Measurements from ENCODE around the gene PAPSS2. TPM values are rescaled to one million over a fixed set of nuclear protein-coding genes. Genes with fewer than 3 reads are reported as not detected.
"Not testable (repeated sequence)": the region's sequence is repeated elsewhere in the genome, so short reads cannot be mapped to it uniquely, and the experiment has no call there.

The PAPSS2 gene
- total RNA-seq, 1 experiment from 2014 or later: 209 TPM

- no peak for DNase-seq (ENCODE audit: extremely low read depth, low read depth)
These were observed 40.5 kb downstream of the PAPSS2 start for GRCh38 chr10:87700031-87700796.

DNA sequence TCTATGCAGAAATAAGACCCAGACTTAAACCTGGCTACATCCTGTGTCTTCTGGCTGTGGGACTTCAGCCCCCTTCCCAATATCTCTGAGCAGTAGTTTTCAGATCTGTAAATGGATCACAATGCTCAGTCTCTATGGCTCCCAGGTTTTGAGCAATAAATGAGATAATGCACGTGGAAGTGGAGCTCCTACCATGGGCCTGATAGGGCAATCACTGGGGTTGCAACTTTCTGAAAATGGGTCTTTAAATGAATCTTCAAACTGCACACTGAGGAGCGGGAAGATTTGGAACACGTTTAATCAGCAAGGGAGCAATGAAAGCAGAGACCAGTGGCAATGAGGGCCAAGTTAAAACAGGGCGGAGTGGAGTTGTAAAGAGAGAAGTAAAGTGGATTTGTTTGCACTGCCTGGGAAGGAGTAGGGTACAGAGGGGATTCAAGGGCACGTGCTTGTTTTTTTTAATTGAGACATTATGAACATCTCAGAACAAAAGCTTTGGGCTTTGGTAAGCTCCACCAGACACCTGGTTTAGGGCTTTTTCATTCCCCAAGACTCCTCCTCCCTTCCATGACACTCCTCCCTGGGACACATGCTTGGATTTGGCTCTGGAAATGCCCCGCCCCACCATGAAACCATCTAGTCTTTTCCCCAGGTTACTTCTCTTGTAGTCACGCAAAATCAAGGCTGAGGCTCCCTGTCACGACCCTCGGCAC, 42.7 kb downstream of the PAPSS2 start:
- no peak for DNase-seq (ENCODE audit: extremely low read depth, low read depth)

GRCh38 chr10:87702973-87703294, 43.3 kb downstream of the PAPSS2 start:
- no peak for DNase-seq (ENCODE audit: extremely low read depth, low read depth)

GRCh38 chr10:87703771-87704170, 44.1 kb downstream of the PAPSS2 start:
- no peak for DNase-seq (ENCODE audit: extremely low read depth, low read depth)

DNA sequence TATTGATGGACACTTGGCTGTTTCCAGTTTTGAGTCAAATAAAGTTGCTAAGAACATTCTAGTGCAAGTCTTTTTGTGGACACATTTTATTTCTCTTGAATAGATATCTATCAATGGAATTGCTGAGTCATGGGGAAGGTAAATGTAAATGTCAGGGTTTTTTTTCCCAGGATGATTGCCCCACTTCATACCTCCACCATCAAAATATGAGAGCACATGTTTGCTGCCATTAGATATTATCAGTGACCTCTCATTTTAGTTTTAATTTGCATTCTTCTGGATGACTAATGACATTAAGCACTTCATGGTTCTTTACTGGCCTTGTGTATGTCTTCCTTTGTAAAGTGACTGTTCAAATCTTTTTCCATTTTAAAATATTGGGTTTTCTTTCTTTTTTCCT, 45.7 kb downstream of the PAPSS2 start:
- DNase-seq (ENCODE audit: extremely low read depth, low read depth): peak; percentile 22

DNA sequence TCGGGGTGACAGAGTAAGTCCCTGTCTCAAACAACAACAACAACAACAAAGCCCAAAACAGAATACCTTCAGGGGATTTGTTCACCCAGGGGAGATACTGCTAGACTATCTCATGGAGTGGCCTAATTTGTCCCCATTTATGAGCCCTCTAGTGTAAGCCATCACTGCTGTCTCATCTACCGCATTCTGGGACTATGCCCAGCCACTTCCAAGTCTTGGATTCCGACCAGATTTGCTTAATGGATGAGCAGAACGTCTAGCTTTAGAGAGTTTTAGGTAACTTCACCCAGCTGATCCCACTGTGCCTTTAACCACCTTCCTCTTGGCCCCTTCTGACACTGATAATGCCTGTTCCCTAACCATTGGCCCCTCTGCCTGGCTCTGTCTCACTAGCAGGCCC, 47.1 kb downstream of the PAPSS2 start:
- DNase-seq (ENCODE audit: extremely low read depth, low read depth): no peak

- DNase-seq (ENCODE audit: extremely low read depth, low read depth): no peak
These were observed 47.6 kb downstream of the PAPSS2 start for GRCh38 chr10:87707254-87707653.

GRCh38 chr10:87712913-87713616, 53.4 kb downstream of the PAPSS2 start:
- DNase-seq (ENCODE audit: extremely low read depth, low read depth): no peak

- no peak for DNase-seq (ENCODE audit: extremely low read depth, low read depth)
These were observed 54.0 kb downstream of the PAPSS2 start for GRCh38 chr10:87713707-87714106.

GRCh38 chr10:87715552-87716347, 56.1 kb downstream of the PAPSS2 start:
- no peak for DNase-seq (ENCODE audit: extremely low read depth, low read depth)

DNA sequence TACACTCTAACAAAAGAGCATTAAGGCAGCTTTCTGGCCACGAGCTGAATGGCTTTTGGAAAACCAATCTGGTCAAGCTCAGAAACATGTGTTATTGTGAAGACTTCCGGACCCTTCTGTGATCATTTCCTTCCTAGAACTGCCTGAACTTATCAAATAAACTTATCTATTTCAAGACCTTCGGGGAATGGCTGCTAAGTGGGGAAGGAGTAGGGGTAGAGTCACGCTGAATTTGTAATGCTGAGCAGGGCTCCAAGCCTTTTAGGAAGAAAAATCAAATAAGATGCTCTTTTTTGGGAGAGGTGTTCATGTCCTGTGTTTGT, 56.6 kb downstream of the PAPSS2 start:
- DNase-seq (ENCODE audit: extremely low read depth, low read depth): no peak

- DNase-seq (ENCODE audit: extremely low read depth, low read depth): no peak
These were observed 61.0 kb downstream of the PAPSS2 start for GRCh38 chr10:87720665-87721064.

- DNase-seq (ENCODE audit: extremely low read depth, low read depth): no peak
These were observed 62.1 kb downstream of the PAPSS2 start for GRCh38 chr10:87721781-87722180.

DNA sequence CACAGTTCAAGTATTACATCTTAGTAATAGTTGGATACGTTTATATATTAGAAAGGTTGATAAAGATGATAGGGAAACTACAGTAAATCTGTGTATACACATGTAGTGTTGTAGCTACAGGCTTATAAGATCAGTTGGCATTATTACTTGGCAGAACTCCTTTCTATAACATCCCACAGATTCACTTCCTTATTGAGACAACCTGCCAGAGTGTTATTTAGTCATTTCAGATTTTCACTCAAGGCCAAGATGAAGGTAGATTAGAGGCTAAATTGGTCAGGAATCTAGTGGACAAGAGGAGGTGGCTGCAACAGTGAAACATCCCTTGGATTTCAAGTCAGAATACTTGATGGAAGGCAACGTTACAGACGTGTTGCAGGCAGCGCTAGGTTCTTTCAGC, 63.0 kb downstream of the PAPSS2 start:
- no peak for DNase-seq (ENCODE audit: extremely low read depth, low read depth)

DNA sequence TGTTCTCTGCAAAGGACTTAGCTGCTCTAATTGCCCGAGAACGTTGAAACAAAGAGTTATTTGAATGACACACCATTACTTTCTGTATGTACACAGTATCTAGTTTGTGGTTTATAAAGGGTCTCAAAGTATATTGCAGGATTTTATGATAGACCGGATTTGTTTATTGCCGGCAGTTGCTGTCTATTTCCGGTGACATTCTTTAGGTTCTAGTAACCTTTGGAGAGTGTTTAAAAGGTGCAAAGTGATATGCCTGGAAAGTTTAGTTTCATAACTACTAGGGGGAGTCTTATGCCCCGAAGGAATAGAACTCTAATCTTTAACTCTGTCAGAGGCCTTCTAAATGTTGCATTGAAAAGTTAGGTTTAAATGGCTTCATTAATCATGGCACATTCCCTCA, 63.8 kb downstream of the PAPSS2 start:
- DNase-seq (ENCODE audit: extremely low read depth, low read depth): no peak

- DNase-seq (ENCODE audit: extremely low read depth, low read depth): no peak
These were observed 65.1 kb downstream of the PAPSS2 start for GRCh38 chr10:87724789-87725188.

GRCh38 chr10:87729940-87730339, 70.3 kb downstream of the PAPSS2 start:
- no peak for DNase-seq (ENCODE audit: extremely low read depth, low read depth)

DNA sequence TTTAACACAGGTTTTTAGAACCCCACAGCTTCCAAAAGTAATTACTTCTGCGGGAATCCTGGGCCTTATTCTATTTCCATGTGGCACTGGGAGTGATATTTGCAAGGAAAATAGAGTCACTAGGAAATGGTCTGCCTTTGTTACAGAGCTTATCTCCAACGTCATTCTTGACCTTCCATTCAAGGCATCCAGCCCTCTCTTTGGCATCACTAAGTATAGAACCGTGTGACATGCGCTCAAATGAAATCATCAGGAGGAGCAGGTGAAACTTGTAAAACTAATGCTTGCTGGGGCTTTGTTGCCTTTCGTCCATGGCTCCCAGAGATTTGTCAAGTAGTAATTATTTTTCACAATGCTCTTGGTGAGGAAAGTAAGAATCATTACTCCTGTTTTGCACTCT, 73.4 kb downstream of the PAPSS2 start:
- DNase-seq (ENCODE audit: extremely low read depth, low read depth): no peak

DNA sequence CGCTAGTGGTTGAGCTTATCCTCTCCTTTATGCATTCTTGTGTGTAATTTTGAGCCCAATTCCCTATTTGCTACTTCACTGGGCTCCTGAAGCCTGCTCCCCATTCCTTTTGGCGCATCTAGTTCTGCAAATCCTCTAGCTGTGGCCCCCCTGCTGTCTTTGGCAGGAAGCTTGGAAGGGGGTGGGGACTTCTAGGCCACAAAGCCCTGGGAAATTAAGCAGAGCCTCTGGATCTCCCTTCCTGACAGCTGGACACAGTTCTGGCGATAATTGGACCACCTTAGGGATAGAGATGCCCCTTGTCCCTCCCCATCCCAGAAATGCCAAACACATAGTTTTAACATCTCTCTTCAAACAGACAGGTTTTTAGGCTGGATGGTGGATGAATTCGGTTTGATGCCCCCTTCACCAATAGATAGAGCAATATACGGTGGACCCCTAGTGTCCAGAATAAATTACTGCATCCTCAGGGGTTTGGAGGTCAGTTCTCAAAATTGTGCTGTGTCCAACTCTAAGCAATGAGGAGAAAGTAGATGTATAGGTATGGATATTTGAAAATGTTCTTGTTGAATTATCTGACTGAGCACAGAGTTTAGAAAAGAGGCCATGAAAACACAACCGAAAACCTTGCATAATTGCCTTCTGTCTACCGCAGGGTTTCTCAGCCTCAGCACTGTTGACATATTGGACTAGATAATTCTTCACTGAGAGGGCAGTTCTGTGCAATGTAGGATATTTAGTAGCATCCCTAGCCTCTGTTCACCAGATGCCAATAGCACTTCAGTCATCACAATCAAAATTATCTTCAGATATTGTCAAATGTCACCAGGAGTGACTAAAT, 75.5 kb downstream of the PAPSS2 start:
- DNase-seq (ENCODE audit: extremely low read depth, low read depth): peak; percentile 44

GRCh38 chr10:87738253-87738652, 78.6 kb downstream of the PAPSS2 start:
- DNase-seq (ENCODE audit: extremely low read depth, low read depth): not testable (repeated sequence)

Measured in NCI-H460 (cell line).